NCI-H2029 (cell line): ENCODE results near the gene TMEM151A.
"Not testable (repeated sequence)": the region's sequence is repeated elsewhere in the genome, so short reads cannot be mapped to it uniquely, and the experiment has no call there.

ENCODE experiments used
- DNase-seq: peaks from one replicate; lab custom pipeline; 2025; lab: John Stamatoyannopoulos, UW

TMEM151A gene

GRCh38 chr11:66291706-66292542, at the start of gene TMEM151A:
Gene TMEM151A, plus strand, starts transcription at chr11:66291894. Its CDS starts 120 bp downstream, at chr11:66292014.
- no peak for DNase-seq

DNA sequence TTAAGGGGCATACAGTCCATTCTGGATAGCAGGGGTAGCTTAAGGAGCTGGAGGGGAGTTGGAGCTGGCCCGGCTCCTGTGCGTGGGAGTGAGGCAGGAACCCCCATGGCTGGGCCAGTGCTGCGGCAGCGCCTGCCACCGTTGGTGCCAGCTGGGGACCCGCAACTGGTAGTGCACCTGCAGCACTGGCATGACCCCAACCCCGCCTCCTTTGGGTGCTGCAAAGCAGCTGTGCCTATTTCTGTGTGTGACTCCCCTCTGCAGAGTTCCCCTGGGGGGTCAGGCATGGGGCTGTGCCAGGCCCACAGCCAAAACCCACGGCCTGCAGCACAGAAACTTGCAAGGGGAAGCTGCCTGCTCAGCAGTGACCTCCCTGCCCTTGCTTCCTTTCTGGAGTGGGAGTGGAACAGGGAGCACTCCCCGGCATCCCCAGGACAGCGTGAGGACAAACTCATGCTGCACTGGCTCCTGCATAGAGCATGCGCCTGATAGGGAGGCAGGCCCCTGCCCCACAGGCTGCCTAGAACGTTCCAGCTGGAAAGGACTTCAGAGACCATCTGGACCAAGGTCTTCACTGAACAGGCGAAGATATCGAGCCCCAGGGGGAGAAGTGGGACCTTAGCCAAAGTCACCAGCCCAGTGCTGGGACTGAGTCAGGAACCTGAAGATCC, 49.5 kb upstream of the TMEM151A start:
- DNase-seq = no peak

GRCh38 chr11:66243782-66244535, 47.7 kb upstream of the TMEM151A start:
- no peak for DNase-seq

DNA sequence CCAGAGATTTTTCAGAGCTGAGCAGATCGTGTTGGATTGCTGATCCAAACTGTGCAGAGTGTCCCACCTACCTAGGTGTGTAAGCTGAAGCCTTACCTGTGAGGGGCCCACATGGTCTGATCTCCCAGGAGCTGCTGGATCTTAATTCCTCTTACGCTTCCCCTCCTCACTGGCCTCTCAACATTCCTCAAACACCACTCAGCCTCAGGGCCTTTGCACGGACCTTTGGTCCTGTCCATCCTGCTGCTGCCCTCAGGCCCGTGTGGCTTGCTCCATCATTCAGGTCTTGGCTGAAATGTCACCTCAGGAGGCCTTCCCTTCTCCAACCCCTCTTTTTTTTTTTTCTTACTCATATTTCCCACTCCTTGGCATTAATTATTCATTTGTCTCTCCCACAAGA, 44.4 kb upstream of the TMEM151A start:
- DNase-seq = no peak

GRCh38 chr11:66247801-66248200, 43.9 kb upstream of the TMEM151A start:
- DNase-seq = no peak

- DNase-seq = no peak
Measured at GRCh38 chr11:66248903-66249302, 42.8 kb upstream of the TMEM151A start.

GRCh38 chr11:66251809-66252208, 39.9 kb upstream of the TMEM151A start:
- no peak for DNase-seq

- DNase-seq = not testable (repeated sequence)
Measured at GRCh38 chr11:66253081-66253480, 38.6 kb upstream of the TMEM151A start.

DNA sequence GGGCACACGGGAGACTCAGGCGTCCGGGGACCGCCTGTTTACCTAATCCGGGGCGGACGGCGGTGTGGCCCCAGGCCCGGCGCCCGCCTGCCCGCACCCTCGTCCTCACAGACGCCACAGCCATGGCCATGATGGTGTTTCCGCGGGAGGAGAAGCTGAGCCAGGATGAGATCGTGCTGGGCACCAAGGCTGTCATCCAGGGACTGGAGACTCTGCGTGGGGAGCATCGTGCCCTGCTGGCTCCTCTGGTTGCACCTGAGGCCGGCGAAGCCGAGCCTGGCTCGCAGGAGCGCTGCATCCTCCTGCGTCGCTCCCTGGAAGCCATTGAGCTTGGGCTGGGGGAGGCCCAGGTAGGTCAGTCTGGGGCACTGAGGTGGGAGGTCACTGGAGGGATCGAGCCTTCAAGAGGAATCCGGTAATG, 33.2 kb upstream of the TMEM151A start:
- no peak for DNase-seq

DNA sequence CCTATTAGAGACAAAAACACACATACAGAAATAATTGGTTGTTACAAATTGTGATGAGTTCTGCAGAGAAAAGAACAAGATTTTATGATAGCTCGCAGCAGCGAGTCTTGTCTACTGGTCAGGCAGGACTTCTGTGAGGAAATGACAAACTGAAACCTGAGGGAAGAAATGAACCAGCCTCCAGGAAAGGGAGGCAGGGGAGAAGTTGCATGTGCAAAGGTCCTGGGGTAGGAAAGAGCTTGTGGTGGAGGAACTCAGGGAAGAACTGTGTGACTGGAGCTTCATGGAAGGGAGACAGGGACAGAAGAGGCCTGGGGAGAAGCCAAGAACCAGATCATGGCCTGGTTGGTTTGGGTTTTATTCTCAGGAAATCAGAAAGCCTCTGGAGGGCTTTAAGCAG, 32.5 kb upstream of the TMEM151A start:
- no peak for DNase-seq

- DNase-seq = no peak
Measured at GRCh38 chr11:66259956-66260355, 31.7 kb upstream of the TMEM151A start.

DNA sequence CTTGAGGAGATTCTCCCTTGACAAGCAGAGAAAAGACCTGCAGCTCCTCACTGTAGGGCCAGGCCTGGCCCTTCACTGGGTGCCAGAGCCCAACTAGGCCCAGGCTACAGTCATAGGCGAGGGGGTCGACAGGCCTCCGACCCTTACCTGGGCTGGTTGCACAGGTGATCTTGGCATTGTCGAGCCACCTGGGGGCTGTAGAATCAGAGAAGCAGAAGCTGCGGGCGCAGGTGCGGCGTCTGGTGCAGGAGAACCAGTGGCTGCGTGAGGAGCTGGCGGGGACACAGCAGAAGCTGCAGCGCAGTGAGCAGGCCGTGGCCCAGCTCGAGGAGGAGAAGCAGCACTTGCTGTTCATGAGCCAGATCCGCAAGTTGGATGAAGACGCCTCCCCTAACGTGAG, 30.1 kb upstream of the TMEM151A start:
- DNase-seq = no peak

- DNase-seq = no peak
Measured at GRCh38 chr11:66262191-66262590, 29.5 kb upstream of the TMEM151A start.

GRCh38 chr11:66262696-66263095, 29.0 kb upstream of the TMEM151A start:
- DNase-seq = no peak

DNA sequence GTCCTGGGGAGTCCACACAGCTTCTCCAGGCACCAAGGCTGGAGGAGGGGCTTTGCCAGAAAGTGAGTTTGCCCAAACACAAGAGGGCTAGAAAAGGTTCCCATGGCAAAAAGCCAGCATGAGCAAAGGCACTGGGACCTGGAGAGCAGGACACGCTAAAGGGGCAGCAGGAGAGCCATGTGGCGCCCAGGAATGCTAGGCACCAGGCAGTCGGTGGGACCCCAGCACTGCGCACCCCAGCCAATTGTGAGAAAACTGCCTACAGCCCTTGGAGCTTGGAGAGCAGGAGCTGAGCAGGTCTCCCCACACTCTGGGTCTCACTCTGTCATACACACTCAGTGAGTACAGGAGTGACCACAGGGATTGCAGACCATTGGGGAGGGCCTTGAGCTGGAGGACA, 28.5 kb upstream of the TMEM151A start:
- DNase-seq = no peak

- no peak for DNase-seq
Measured at GRCh38 chr11:66263785-66264184, 27.9 kb upstream of the TMEM151A start.

DNA sequence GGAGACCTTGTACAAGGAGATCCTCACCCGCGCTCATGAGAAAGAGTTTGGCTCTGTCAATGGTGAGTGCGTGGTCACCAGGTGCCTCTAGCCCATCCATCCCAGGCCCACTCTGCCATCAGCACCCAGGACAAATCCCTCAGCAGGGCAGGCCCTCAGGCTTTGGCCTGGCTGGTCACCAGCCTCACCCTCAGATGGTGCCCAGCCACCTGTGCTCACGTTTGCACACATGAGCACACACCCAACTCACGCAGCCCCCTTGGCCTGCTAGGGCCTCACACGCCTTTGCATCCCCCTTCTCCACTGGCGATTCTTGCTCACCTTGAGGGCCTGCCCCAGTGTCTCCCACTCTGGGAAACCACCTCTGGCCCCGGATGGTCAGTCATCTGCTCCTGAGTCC, 27.3 kb upstream of the TMEM151A start:
- DNase-seq = no peak

DNA sequence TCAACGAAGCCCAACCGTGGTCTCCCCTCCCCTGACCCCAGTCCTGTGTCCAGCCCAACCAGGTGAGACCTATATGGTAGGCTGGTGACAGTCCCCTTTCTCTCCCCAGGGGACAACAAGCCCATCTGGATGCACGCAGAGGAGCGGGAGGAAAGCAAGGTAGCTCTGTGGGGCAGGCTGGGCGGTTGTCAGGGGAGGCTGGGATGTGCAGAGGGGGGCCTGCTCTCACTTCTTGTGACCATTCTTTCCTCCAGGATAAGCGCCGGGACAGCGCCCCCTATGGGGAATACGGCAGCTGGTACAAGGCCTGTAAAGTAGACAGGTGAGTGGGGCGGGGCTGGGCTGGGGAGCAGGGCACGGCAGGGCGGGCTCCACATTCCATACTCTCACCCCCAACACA, 26.8 kb upstream of the TMEM151A start:
- no peak for DNase-seq

- DNase-seq = no peak
Measured at GRCh38 chr11:66265531-66266377, 25.9 kb upstream of the TMEM151A start.

DNA sequence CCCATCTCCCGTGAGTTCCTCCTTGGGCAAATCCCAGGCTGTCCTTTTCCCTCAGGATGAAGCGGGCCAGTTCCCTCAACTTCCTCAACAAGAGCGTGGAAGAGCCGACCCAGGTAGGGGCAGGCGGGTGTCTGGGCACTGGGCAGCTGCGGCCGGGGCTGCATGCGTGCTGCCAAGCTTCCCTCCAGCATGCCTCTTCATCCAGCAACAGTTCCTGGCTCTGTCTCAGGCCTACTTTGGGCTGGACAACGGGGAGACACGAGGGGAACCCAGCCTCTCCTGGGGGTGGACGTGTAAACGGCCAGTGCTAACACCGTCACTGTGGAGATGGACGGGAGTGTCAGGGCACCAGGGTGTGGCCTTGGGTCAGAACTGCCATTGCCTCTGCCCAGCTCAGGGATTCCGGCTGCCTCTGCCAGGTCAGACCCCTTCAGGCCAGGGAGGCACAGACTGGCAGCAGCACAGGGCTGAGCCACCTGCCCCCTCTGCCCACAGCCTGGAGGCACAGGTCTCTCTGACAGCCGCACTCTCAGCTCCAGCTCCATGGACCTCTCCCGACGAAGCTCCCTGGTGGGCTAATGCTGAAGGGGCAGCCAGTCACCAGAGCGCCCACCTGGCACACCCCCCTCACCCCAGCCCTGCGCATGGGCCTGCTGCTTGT, 25.2 kb upstream of the TMEM151A start:
- no peak for DNase-seq

- no peak for DNase-seq
Measured at GRCh38 chr11:66267039-66267378, 24.7 kb upstream of the TMEM151A start.
